HepG2 (cell line): ENCODE results near the gene POLE4. TPM values are rescaled to one million over a fixed set of nuclear protein-coding genes. Genes with fewer than 3 reads are reported as not detected.
A peak's percentile ranks its signal among the peaks of the same experiment; 100 is the strongest.

ENCODE experiments used
- FOXK2 ChIP-seq: fragments of 450-650 bp; IDR thresholded peaks from 2 replicates; pipeline ENCODE4 v1.6.1; 2016
- HOXD1 ChIP-seq: sonication (generic); formaldehyde crosslinking; IDR thresholded peaks from 2 replicates; pipeline ENCODE4 v1.5.0; 2020; ENCODE audit warnings: missing genetic modification reagents
- MEIS2 ChIP-seq: sonication (generic); formaldehyde crosslinking; IDR thresholded peaks from 2 replicates; pipeline ENCODE4 v1.9.0; 2021; ENCODE audit warnings: mild to moderate bottlenecking, missing genetic modification reagents
- MTA3 ChIP-seq: sonication (generic); formaldehyde crosslinking; IDR thresholded peaks from 2 replicates; pipeline ENCODE4 v1.4.0; 2020; ENCODE audit warnings: missing genetic modification reagents
- NKX3-1 ChIP-seq: sonication (generic); formaldehyde crosslinking; IDR thresholded peaks from 2 replicates; pipeline ENCODE4 v1.5.0; 2020; ENCODE audit warnings: missing genetic modification reagents
- NR2C2 ChIP-seq: sonication (generic); formaldehyde crosslinking; IDR thresholded peaks from 2 replicates; pipeline ENCODE4 v1.4.0; 2020; ENCODE audit warnings: missing genetic modification reagents, mild to moderate bottlenecking, moderate library complexity, borderline replicate concordance
- PITX1 ChIP-seq: sonication (generic); formaldehyde crosslinking; IDR thresholded peaks from 2 replicates; pipeline ENCODE4 v1.5.1; 2020; ENCODE audit warnings: mild to moderate bottlenecking, missing genetic modification reagents
- RFX5 ChIP-seq: IDR thresholded peaks from 2 replicates; pipeline ENCODE4 v1.6.1; 2011; ENCODE audit warnings: low read depth, low read length, improper control_type of control experiment
- SNAPC2 ChIP-seq: sonication (generic); formaldehyde crosslinking; IDR thresholded peaks from 2 replicates; pipeline ENCODE4 v1.8.1; 2022; ENCODE audit warnings: mild to moderate bottlenecking, missing genetic modification reagents
- ZBTB20 ChIP-seq: sonication (generic); formaldehyde crosslinking; IDR thresholded peaks from 2 replicates; pipeline ENCODE4 v1.8.1; 2023; ENCODE audit warnings: missing genetic modification reagents, low read depth, mild to moderate bottlenecking, borderline replicate concordance
- ZFP1 ChIP-seq: IDR thresholded peaks from 2 replicates; pipeline ENCODE4 v1.6.1; 2016
- ZNF7 ChIP-seq: IDR thresholded peaks from 2 replicates; pipeline ENCODE4 v1.6.1; 2016; ENCODE audit warnings: missing biosample characterization, missing genetic modification reagents
- polyA plus RNA-seq, 8 experiments: library from polyadenylated mRNA; depleted of rRNA in 3 of 8; stranded (reverse) in 7 of 8; unstranded in 1 of 8; fragments of >200 nt; fragmentation: Illumina TruSeq in 4 of 8; extraction: Trizol in 4 of 8; gene quantifications; 2 replicates each; pipeline versions ENCODE4 v1.2.1 to v1.2.3, GENCODE V29; 2011 to 2016; ENCODE audit warnings: low read depth in 4 of 8, missing spikeins in 1 of 8, mixed read lengths in 1 of 8; ENCODE audit not compliant: insufficient read depth in 1 of 8
- total RNA-seq, 5 experiments: library from RNA; depleted of rRNA; stranded (reverse); fragments of >200 nt; fragmentation: Illumina TruSeq; extraction: Trizol; gene quantifications; 2 replicates each; pipeline ENCODE4 v1.2.3, GENCODE V29; 2016; ENCODE audit warnings: low read depth in 1 of 5
- TF ChIP-seq, protein P1 (sequence below): sonication (generic); formaldehyde crosslinking; IDR thresholded peaks from 2 replicates; pipeline ENCODE4 v1.4.0; 2020; ENCODE audit warnings: mild to moderate bottlenecking, low read depth, missing genetic modification reagents
- TF ChIP-seq, protein P2 (sequence below): sonication (generic); formaldehyde crosslinking; IDR thresholded peaks from 2 replicates; pipeline ENCODE4 v1.5.1; 2020; ENCODE audit warnings: mild to moderate bottlenecking, missing genetic modification reagents, borderline replicate concordance
- TF ChIP-seq, protein P3 (sequence below): sonication (generic); formaldehyde crosslinking; IDR thresholded peaks from 2 replicates; pipeline ENCODE4 v1.4.0; 2020; ENCODE audit warnings: missing genetic modification reagents, borderline replicate concordance
- TF ChIP-seq, protein P4 (sequence below): sonication (generic); formaldehyde crosslinking; conservative IDR thresholded peaks from 2 replicates; pipeline ENCODE4 v1.8.0; 2022; ENCODE audit warnings: mild to moderate bottlenecking, moderate library complexity, missing genetic modification reagents
- TF ChIP-seq, protein P5 (sequence below): sonication (generic); formaldehyde crosslinking; IDR thresholded peaks from 2 replicates; pipeline ENCODE4 v1.5.0; 2020; ENCODE audit warnings: missing genetic modification reagents

POLE4 gene
- total and polyA plus RNA-seq, 2 of the 13 experiments (the other 11 are each of a cell fraction or from before 2014, with no cell fraction given) = 106 to 116 TPM

DNA sequence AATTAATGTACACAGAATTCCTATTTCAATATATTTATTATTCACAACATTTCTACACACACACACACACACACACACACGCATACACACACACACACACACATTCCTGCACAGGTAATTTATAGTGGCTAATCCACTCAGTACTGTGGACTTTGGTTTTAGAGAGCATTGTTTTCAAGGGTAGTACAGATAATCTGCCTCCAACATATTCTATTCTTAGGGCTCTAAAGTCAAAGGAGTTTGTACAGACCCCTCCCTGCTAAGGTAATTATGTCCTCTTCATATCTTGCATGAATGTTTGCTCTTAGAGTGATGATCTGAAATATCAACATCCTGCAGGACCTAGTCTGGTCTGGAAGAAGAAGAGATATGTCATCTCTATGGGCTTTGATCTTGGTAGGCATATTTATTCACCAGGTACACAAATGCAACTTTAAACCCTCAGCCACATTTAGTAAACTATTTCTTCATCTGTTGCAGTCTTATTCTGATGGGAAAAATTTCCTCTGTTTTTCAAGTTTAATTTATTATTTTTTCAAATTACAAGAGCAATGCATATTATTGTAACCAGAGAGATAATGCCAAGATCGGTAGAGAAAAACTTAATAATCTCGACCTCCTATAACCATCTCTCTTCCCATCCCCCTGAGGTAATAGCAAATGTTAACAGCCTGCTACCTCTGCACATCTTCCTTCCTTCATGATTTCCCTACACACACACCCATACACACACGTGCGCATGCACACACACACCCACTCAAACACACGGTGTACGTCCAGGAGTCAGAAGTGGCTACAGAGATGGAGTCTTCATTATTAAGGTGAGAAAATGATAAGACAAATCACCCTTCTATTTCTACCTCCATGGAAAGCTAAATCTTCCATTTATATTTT lies 18.3 kb upstream of the POLE4 start (continued):
- TF ChIP-seq PITX1 (CRISPR knock-in tag) = peak; percentile 97
- peak; percentile 83 for TF ChIP-seq NKX3-1 (CRISPR knock-in tag)
- TF ChIP-seq SNAPC2 (CRISPR knock-in tag) = peak; percentile 93
- TF ChIP-seq, protein P1, sequence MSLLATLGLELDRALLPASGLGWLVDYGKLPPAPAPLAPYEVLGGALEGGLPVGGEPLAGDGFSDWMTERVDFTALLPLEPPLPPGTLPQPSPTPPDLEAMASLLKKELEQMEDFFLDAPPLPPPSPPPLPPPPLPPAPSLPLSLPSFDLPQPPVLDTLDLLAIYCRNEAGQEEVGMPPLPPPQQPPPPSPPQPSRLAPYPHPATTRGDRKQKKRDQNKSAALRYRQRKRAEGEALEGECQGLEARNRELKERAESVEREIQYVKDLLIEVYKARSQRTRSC (CRISPR knock-in tag) = no peak; the same call in 1 of the 2 replicates
- peak; percentile 94; the same call in 1 of the 2 replicates for TF ChIP-seq MEIS2 (CRISPR knock-in tag)
- TF ChIP-seq, protein P2, sequence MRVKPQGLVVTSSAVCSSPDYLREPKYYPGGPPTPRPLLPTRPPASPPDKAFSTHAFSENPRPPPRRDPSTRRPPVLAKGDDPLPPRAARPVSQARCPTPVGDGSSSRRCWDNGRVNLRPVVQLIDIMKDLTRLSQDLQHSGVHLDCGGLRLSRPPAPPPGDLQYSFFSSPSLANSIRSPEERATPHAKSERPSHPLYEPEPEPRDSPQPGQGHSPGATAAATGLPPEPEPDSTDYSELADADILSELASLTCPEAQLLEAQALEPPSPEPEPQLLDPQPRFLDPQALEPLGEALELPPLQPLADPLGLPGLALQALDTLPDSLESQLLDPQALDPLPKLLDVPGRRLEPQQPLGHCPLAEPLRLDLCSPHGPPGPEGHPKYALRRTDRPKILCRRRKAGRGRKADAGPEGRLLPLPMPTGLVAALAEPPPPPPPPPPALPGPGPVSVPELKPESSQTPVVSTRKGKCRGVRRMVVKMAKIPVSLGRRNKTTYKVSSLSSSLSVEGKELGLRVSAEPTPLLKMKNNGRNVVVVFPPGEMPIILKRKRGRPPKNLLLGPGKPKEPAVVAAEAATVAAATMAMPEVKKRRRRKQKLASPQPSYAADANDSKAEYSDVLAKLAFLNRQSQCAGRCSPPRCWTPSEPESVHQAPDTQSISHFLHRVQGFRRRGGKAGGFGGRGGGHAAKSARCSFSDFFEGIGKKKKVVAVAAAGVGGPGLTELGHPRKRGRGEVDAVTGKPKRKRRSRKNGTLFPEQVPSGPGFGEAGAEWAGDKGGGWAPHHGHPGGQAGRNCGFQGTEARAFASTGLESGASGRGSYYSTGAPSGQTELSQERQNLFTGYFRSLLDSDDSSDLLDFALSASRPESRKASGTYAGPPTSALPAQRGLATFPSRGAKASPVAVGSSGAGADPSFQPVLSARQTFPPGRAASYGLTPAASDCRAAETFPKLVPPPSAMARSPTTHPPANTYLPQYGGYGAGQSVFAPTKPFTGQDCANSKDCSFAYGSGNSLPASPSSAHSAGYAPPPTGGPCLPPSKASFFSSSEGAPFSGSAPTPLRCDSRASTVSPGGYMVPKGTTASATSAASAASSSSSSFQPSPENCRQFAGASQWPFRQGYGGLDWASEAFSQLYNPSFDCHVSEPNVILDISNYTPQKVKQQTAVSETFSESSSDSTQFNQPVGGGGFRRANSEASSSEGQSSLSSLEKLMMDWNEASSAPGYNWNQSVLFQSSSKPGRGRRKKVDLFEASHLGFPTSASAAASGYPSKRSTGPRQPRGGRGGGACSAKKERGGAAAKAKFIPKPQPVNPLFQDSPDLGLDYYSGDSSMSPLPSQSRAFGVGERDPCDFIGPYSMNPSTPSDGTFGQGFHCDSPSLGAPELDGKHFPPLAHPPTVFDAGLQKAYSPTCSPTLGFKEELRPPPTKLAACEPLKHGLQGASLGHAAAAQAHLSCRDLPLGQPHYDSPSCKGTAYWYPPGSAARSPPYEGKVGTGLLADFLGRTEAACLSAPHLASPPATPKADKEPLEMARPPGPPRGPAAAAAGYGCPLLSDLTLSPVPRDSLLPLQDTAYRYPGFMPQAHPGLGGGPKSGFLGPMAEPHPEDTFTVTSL (CRISPR knock-in tag) = peak; percentile 99
- TF ChIP-seq, protein P3, sequence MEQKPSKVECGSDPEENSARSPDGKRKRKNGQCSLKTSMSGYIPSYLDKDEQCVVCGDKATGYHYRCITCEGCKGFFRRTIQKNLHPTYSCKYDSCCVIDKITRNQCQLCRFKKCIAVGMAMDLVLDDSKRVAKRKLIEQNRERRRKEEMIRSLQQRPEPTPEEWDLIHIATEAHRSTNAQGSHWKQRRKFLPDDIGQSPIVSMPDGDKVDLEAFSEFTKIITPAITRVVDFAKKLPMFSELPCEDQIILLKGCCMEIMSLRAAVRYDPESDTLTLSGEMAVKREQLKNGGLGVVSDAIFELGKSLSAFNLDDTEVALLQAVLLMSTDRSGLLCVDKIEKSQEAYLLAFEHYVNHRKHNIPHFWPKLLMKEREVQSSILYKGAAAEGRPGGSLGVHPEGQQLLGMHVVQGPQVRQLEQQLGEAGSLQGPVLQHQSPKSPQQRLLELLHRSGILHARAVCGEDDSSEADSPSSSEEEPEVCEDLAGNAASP = peak; percentile 63; the same call in 1 of the 2 replicates
- TF ChIP-seq ZNF7 (CRISPR knock-in tag) = no peak
- no peak for TF ChIP-seq RFX5
- TF ChIP-seq MTA3 (CRISPR knock-in tag) = no peak
- TF ChIP-seq, protein P4, sequence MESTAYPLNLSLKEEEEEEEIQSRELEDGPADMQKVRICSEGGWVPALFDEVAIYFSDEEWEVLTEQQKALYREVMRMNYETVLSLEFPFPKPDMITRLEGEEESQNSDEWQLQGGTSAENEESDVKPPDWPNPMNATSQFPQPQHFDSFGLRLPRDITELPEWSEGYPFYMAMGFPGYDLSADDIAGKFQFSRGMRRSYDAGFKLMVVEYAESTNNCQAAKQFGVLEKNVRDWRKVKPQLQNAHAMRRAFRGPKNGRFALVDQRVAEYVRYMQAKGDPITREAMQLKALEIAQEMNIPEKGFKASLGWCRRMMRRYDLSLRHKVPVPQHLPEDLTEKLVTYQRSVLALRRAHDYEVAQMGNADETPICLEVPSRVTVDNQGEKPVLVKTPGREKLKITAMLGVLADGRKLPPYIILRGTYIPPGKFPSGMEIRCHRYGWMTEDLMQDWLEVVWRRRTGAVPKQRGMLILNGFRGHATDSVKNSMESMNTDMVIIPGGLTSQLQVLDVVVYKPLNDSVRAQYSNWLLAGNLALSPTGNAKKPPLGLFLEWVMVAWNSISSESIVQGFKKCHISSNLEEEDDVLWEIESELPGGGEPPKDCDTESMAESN (CRISPR knock-in tag) = 0 out of 2 replicates have a peak, but pooled peaks have one; percentile 24
- peak; percentile 92 for TF ChIP-seq ZFP1 (CRISPR knock-in tag)
- TF ChIP-seq, protein P5, sequence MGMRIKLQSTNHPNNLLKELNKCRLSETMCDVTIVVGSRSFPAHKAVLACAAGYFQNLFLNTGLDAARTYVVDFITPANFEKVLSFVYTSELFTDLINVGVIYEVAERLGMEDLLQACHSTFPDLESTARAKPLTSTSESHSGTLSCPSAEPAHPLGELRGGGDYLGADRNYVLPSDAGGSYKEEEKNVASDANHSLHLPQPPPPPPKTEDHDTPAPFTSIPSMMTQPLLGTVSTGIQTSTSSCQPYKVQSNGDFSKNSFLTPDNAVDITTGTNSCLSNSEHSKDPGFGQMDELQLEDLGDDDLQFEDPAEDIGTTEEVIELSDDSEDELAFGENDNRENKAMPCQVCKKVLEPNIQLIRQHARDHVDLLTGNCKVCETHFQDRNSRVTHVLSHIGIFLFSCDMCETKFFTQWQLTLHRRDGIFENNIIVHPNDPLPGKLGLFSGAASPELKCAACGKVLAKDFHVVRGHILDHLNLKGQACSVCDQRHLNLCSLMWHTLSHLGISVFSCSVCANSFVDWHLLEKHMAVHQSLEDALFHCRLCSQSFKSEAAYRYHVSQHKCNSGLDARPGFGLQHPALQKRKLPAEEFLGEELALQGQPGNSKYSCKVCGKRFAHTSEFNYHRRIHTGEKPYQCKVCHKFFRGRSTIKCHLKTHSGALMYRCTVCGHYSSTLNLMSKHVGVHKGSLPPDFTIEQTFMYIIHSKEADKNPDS (CRISPR knock-in tag) = peak; percentile 95
- TF ChIP-seq NR2C2 (CRISPR knock-in tag) = peak; percentile 59; the same call in 1 of the 2 replicates
- peak; percentile 71; the same call in 1 of the 2 replicates for TF ChIP-seq FOXK2
- TF ChIP-seq HOXD1 (CRISPR knock-in tag) = peak; percentile 97
- TF ChIP-seq ZBTB20 (CRISPR knock-in tag) = peak; percentile 77; the same call in 1 of the 2 replicates
